GM18858 (cell line): ENCODE measurements around the gene RPL3.

Source experiments
- ATAC-seq: cut with Tn5 transposase; IDR thresholded peaks from one replicate; pipeline ENCODE4 v1.9.1; 2021; ENCODE audit not compliant: unreplicated experiment

The RPL3 gene

GRCh38 chr22:39317775-39318506 lies 1.5 kb downstream of the RPL3 start:
- ATAC-seq, result no peak

- no peak for ATAC-seq
Observed at GRCh38 chr22:39317084-39317774, 2.2 kb downstream of the RPL3 start.

GRCh38 chr22:39316440-39317083 lies 2.9 kb downstream of the RPL3 start:
- ATAC-seq, result no peak

GRCh38 chr22:39315389-39315788 lies 4.0 kb downstream of the RPL3 start:
- ATAC-seq, result no peak

- ATAC-seq, result no peak
Observed at GRCh38 chr22:39314251-39314971, 5.0 kb downstream of the RPL3 start.

GRCh38 chr22:39313258-39314001 lies 6.0 kb downstream of the RPL3 start:
- no peak for ATAC-seq

- no peak for ATAC-seq
Observed at GRCh38 chr22:39312410-39312809, 7.0 kb downstream of the RPL3 start.

- no peak for ATAC-seq
Observed at GRCh38 chr22:39311592-39312400, 7.6 kb downstream of the RPL3 start.

GRCh38 chr22:39309881-39310714 lies 9.3 kb downstream of the RPL3 start:
- ATAC-seq, result no peak

GRCh38 chr22:39309364-39309861 lies 10.0 kb downstream of the RPL3 start:
- ATAC-seq, result no peak

- ATAC-seq, result no peak
Observed at GRCh38 chr22:39308614-39309363, 10.6 kb downstream of the RPL3 start.

- no peak for ATAC-seq
Observed at GRCh38 chr22:39306456-39307361, 12.7 kb downstream of the RPL3 start.

- no peak for ATAC-seq
Observed at GRCh38 chr22:39303892-39304671, 15.3 kb downstream of the RPL3 start.

GRCh38 chr22:39303358-39303757 lies 16.1 kb downstream of the RPL3 start:
- ATAC-seq, result no peak

- no peak for ATAC-seq
Observed at GRCh38 chr22:39302431-39302960, 16.9 kb downstream of the RPL3 start.

- ATAC-seq, result no peak
Observed at GRCh38 chr22:39301926-39302325, 17.5 kb downstream of the RPL3 start.
